MCF 10A (cell line): ENCODE measurements around the gene CD52. TPM values are rescaled to one million over a fixed set of nuclear protein-coding genes. Genes with fewer than 3 reads are reported as not detected.

Experiments
- BruUV-seq: library from RNA; stranded (reverse); fragments of 400-500 nt; replicated peaks from 2 replicates; lab custom pipeline; 2021; lab: Mats Ljungman, UMichigan
- CTCF ChIA-PET: fragments of 300-600 bp; sonication (Branson Sonifier 250); formaldehyde crosslinking; extraction: SDS; loops from one replicate; lab custom pipeline; 2021; ENCODE audit warnings: antibody characterized with exemption, inconsistent platforms; lab: Yijun Ruan, JAX
- POLR2A ChIA-PET: fragments of 300-600, 350-650 bp; sonication (Branson Sonifier 250); formaldehyde crosslinking; extraction: SDS; loops from one replicate; lab custom pipeline; 2020; ENCODE audit warnings: antibody characterized with exemption, inconsistent platforms; lab: Yijun Ruan, JAX
- DNase-seq: peaks from one replicate; pipeline ENCODE4 v3.0.0-alpha.2; 2018; ENCODE audit not compliant: unreplicated experiment
- H3K27ac Mint-ChIP-seq: one replicate; pipeline ENCODE4 v1.8.0; 2022; ENCODE audit warnings: mild to moderate bottlenecking, low read depth, mixed read lengths; ENCODE audit not compliant: unreplicated experiment
- H3K27me3 Mint-ChIP-seq: one replicate; pipeline ENCODE4 v1.8.0; 2022; ENCODE audit warnings: mixed read lengths; ENCODE audit not compliant: insufficient read depth, unreplicated experiment
- H3K36me3 Mint-ChIP-seq: one replicate; pipeline ENCODE4 v1.8.0; 2022; ENCODE audit warnings: mild to moderate bottlenecking, moderate library complexity, mixed read lengths; ENCODE audit not compliant: insufficient read depth, unreplicated experiment
- H3K4me1 Mint-ChIP-seq: one replicate; pipeline ENCODE4 v1.8.0; 2022; ENCODE audit warnings: mixed read lengths; ENCODE audit not compliant: insufficient read depth, unreplicated experiment
- H3K4me3 Mint-ChIP-seq: one replicate; pipeline ENCODE4 v1.8.0; 2022; ENCODE audit warnings: mild to moderate bottlenecking, moderate library complexity, mixed read lengths; ENCODE audit not compliant: unreplicated experiment
- H3K9me3 Mint-ChIP-seq: one replicate; pipeline ENCODE4 v1.8.0; 2022; ENCODE audit warnings: mixed read lengths; ENCODE audit not compliant: unreplicated experiment
- CTCF ChIP-seq: fragments of 200-600 bp; IDR thresholded peaks from one replicate; pipeline ENCODE4 v1.8.0; 2022; ENCODE audit warnings: antibody characterized with exemption, mild to moderate bottlenecking; ENCODE audit not compliant: unreplicated experiment
- intact Hi-C: fragments of 100-400 bp; cut with micrococcal nuclease; formaldehyde crosslinking; loops from 2 replicates; pipeline ENCODE4 v1.14.1; 2022
- total RNA-seq: library from RNA; stranded (reverse); gene quantifications from 2 replicates; pipeline ENCODE4 v1.2.3, GENCODE V29; 2022

Gene CD52
- total RNA-seq, 1 experiment from 2014 or later, result not detected

DNA sequence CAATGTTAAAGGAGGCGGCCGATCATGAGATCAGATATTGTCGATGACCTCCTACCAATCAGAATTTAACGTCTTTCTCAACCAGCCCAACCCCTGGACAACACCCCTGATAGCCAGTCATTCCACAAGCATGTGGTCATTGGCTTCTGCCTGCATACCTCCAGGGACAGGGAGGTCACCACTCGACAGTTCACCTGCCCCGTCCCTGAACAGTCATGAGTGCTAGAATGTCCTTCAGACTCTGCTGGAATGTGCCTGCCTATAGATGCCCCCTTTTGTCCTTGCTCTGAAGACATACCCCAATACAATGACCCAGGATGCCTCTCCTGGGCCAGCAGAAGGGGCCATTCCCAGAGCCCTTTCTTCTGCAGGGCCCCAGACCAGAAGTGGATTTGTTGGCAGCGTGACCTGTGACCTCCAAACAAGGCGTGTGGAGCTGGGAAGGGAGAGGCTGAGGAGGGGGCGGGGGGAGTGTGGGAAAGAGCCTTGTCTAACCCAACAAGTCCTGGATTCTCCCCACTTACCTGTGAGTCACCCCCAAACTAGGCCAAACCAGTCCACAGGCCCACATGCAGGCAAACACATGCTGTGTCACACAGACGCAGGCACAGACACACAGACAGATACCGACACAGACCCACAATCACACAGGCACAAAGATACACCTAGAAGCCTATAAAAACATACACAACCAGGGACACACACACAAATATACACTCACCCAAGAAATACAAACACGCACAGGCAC lies 34.0 kb downstream of the CD52 start:
- peak; percentile 71 for DNase-seq
- Mint-ChIP-seq H3K9me3 (no peaks in the 10 kb centered on the region), H3K27me3 (no peaks in the 10 kb centered on the region), H3K4me1 (peaks cover 33% of the 10 kb centered on the region), H3K36me3 (no peaks in the 10 kb centered on the region), H3K27ac (peak overlapping the region; percentile 44), H3K4me3 (no peak overlapping the region)
- BruUV-seq, result no TSS peak
- no peak for TF ChIP-seq CTCF
- CTCF ChIA-PET, result interaction anchor here (0.7 to 1.0 kb wide), 4 partner anchors 11 to 175 kb away, joined by 3 to 5 read pairs (median 4); no protein-coding TSS in a partner anchor
- intact Hi-C loops, result no loop called here
- POLR2A ChIA-PET, result interaction anchor here (0.6 to 0.9 kb wide), 3 partner anchors 22 to 117 kb away, joined by 3 to 4 read pairs (median 3); partner anchors contain the start of gene CEP85

GRCh38 chr1:26352338-26352679 lies 34.6 kb downstream of the CD52 start:
- CTCF ChIA-PET, result interaction anchor here (0.8 to 0.9 kb wide), 2 partner anchors 11 to 65 kb away, joined by 3 to 5 read pairs; no protein-coding TSS in a partner anchor
- H3K27ac Mint-ChIP-seq, result peak overlapping the region; percentile 44
- no peak for DNase-seq
- no peak for TF ChIP-seq CTCF
- POLR2A ChIA-PET, result interaction anchor here (0.8 to 0.9 kb wide), 2 partner anchors 21 to 118 kb away, joined by 3 to 4 read pairs; partner anchors contain the start of gene CEP85
- peaks cover 38% of the 10 kb centered on the region for H3K4me1 Mint-ChIP-seq
- BruUV-seq, result TSS peak; percentile 71
- H3K9me3 Mint-ChIP-seq, result no peaks in the 10 kb centered on the region
- no peak overlapping the region for H3K4me3 Mint-ChIP-seq
- H3K27me3 Mint-ChIP-seq, result no peaks in the 10 kb centered on the region
- no peaks in the 10 kb centered on the region for H3K36me3 Mint-ChIP-seq
- intact Hi-C loops, result no loop called here

GRCh38 chr1:26353210-26353859 lies 35.6 kb downstream of the CD52 start:
- Mint-ChIP-seq H3K4me3 (no peak overlapping the region), H3K27me3 (no peaks in the 10 kb centered on the region)
- BruUV-seq, result no TSS peak

More at GRCh38 chr1:26353210-26353859, 35.6 kb downstream of the CD52 start:
- CTCF ChIA-PET, result interaction anchor here (0.7 to 2.2 kb wide), 2 partner anchors 9 to 10 kb away, joined by 3 to 5 read pairs; no protein-coding TSS in a partner anchor
- DNase-seq, result peak; percentile 28
- Mint-ChIP-seq H3K27ac (peak overlapping the region; percentile 44), H3K9me3 (no peaks in the 10 kb centered on the region), H3K4me1 (peaks cover 43% of the 10 kb centered on the region), H3K36me3 (no peaks in the 10 kb centered on the region)
- no peak for TF ChIP-seq CTCF
- intact Hi-C loops, result no loop called here
- POLR2A ChIA-PET, result no interaction called here
